H9 (cell line): ENCODE measurements around the gene COX6A1. TPM values are rescaled to one million over a fixed set of nuclear protein-coding genes. Genes with fewer than 3 reads are reported as not detected.

Experiments used
- DNase-seq: peaks from one replicate; pipeline ENCODE4 v3.0.0-alpha.2; 2017
- H2AFZ ChIP-seq: one replicate; pipeline ENCODE4 v1.6.1; 2013; ENCODE audit warnings: mild to moderate bottlenecking, low read length, control low read depth, moderate library complexity
- H2AK5ac ChIP-seq: 2 replicates; pipeline ENCODE4 v1.6.1; 2013; ENCODE audit warnings: low read length, control low read depth, mixed read lengths; ENCODE audit not compliant: insufficient read length
- H2BK120ac ChIP-seq: one replicate; pipeline ENCODE4 v1.6.1; 2013; ENCODE audit warnings: low read depth, mild to moderate bottlenecking, low read length, control low read depth, inconsistent platforms; ENCODE audit not compliant: poor library complexity, severe bottlenecking
- H2BK12ac ChIP-seq: 2 replicates; pipeline ENCODE4 v1.6.1; 2013; ENCODE audit warnings: low read length, control low read depth, mixed read lengths, low read depth; ENCODE audit not compliant: insufficient read length
- H2BK15ac ChIP-seq: 2 replicates; pipeline ENCODE4 v1.6.1; 2013; ENCODE audit warnings: low read depth, low read length, control low read depth
- H2BK20ac ChIP-seq: one replicate; pipeline ENCODE4 v1.6.1; 2013; ENCODE audit warnings: low read depth, mild to moderate bottlenecking, low read length, control low read depth, inconsistent platforms; ENCODE audit not compliant: poor library complexity, severe bottlenecking
- H2BK5ac ChIP-seq: 2 replicates; pipeline ENCODE4 v1.6.1; 2013; ENCODE audit warnings: low read length, control low read depth, mixed read lengths; ENCODE audit not compliant: insufficient read length
- H3K14ac ChIP-seq: 2 replicates; pipeline ENCODE4 v1.6.1; 2013; ENCODE audit warnings: low read length, control low read depth; ENCODE audit not compliant: insufficient read depth
- H3K18ac ChIP-seq: 2 replicates; pipeline ENCODE4 v1.6.1; 2013; ENCODE audit warnings: low read depth, mild to moderate bottlenecking, mixed read lengths, low read length, control low read depth; ENCODE audit not compliant: insufficient read length
- H3K23ac ChIP-seq: 2 replicates; pipeline ENCODE4 v1.6.1; 2013; ENCODE audit warnings: low read length, control low read depth, mixed read lengths, low read depth; ENCODE audit not compliant: insufficient read length
- H3K23me2 ChIP-seq: 2 replicates; pipeline ENCODE4 v1.6.1; 2013; ENCODE audit warnings: low read depth, mild to moderate bottlenecking, mixed read lengths, low read length, control low read depth; ENCODE audit not compliant: insufficient read length, poor library complexity, severe bottlenecking
- H3K27ac ChIP-seq: 2 replicates; pipeline ENCODE4 v1.5.1; 2013; ENCODE audit warnings: low read length, control low read depth, mixed read lengths, low read depth; ENCODE audit not compliant: insufficient read length
- H3K27me3 ChIP-seq: 2 replicates; pipeline ENCODE4 v1.6.1; 2013; ENCODE audit warnings: low read length, control low read depth, inconsistent platforms; ENCODE audit not compliant: insufficient read depth
- H3K4ac ChIP-seq: 2 replicates; pipeline ENCODE4 v1.6.1; 2013; ENCODE audit warnings: low read depth, mild to moderate bottlenecking, control low read depth, inconsistent platforms, low read length, moderate library complexity
- H3K4me1 ChIP-seq: 2 replicates; pipeline ENCODE4 v1.6.1; 2013; ENCODE audit warnings: low read length, control low read depth, inconsistent platforms; ENCODE audit not compliant: insufficient read depth
- H3K4me2 ChIP-seq: 2 replicates; pipeline ENCODE4 v1.6.1; 2013; ENCODE audit warnings: low read length, control low read depth, mixed read lengths; ENCODE audit not compliant: insufficient read length, insufficient read depth
- H3K56ac ChIP-seq: 2 replicates; pipeline ENCODE4 v1.6.1; 2013; ENCODE audit warnings: low read depth, mild to moderate bottlenecking, mixed read lengths, low read length, control low read depth; ENCODE audit not compliant: insufficient read length
- H3K79me1 ChIP-seq: 2 replicates; pipeline ENCODE4 v1.6.1; 2013; ENCODE audit warnings: low read depth, mild to moderate bottlenecking, moderate library complexity, low read length, control low read depth, inconsistent platforms; ENCODE audit not compliant: insufficient read depth, poor library complexity, severe bottlenecking
- H3K79me2 ChIP-seq: 2 replicates; pipeline ENCODE4 v1.6.1; 2013; ENCODE audit warnings: low read length, control low read depth, inconsistent platforms; ENCODE audit not compliant: insufficient read depth
- H3K9ac ChIP-seq: 2 replicates; pipeline ENCODE4 v1.6.1; 2013; ENCODE audit warnings: low read length, control low read depth, mixed read lengths; ENCODE audit not compliant: insufficient read length; ENCODE audit errors: extremely low read depth
- H3K9me3 ChIP-seq: one replicate; pipeline ENCODE4 v1.6.1; 2013; ENCODE audit warnings: low read depth, low read length, inconsistent platforms; ENCODE audit not compliant: control insufficient read depth
- H3T11ph ChIP-seq: one replicate; pipeline ENCODE4 v1.6.1; 2013; ENCODE audit warnings: mild to moderate bottlenecking, low read length, control low read depth, inconsistent platforms
- H4K20me1 ChIP-seq: one replicate; pipeline ENCODE4 v1.6.1; 2013; ENCODE audit not compliant: control insufficient read depth, insufficient read length, insufficient read depth
- H4K5ac ChIP-seq: 2 replicates; pipeline ENCODE4 v1.6.1; 2013; ENCODE audit warnings: low read depth, mild to moderate bottlenecking, mixed read lengths, low read length, control low read depth; ENCODE audit not compliant: insufficient read length
- H4K8ac ChIP-seq: replicated peaks from 2 replicates; pipeline ENCODE4 v1.6.1; 2013; ENCODE audit warnings: low read length, control low read depth, mixed read lengths, low read depth; ENCODE audit not compliant: insufficient read length
- H4K91ac ChIP-seq: 2 replicates; pipeline ENCODE4 v1.6.1; 2013; ENCODE audit warnings: low read depth, mild to moderate bottlenecking, moderate library complexity, mixed read lengths, low read length, control low read depth; ENCODE audit not compliant: insufficient read length
- H3K27ac Mint-ChIP-seq, 3 experiments: 2 replicates in 2 of 3; 3 replicates in 1 of 3; pipeline ENCODE4 v1.8.0; 2020 to 2021; ENCODE audit warnings: mixed read lengths in 3 of 3, mild to moderate bottlenecking in 1 of 3, moderate library complexity in 1 of 3
- H3K27me3 Mint-ChIP-seq: 2 replicates; pipeline ENCODE4 v1.8.0; 2021; ENCODE audit warnings: low read depth, mild to moderate bottlenecking, moderate library complexity, mixed read lengths
- H3K36me3 Mint-ChIP-seq, 3 experiments: 2 replicates in 2 of 3; 3 replicates in 1 of 3; pipeline ENCODE4 v1.8.0; 2020 to 2021; ENCODE audit warnings: low read depth in 3 of 3, mixed read lengths in 3 of 3; ENCODE audit not compliant: insufficient read depth in 1 of 3
- H3K4me1 Mint-ChIP-seq, 2 experiments: 2 replicates each; pipeline ENCODE4 v1.8.0; 2020; ENCODE audit warnings: mixed read lengths in 2 of 2
- H3K4me3 Mint-ChIP-seq, 2 experiments: 2 replicates in 1 of 2; 3 replicates in 1 of 2; pipeline ENCODE4 v1.8.0; 2020 to 2021; ENCODE audit warnings: mild to moderate bottlenecking in 2 of 2, mixed read lengths in 2 of 2, moderate library complexity in 1 of 2
- H3K9me3 Mint-ChIP-seq, 2 experiments: 2 replicates in 1 of 2; 3 replicates in 1 of 2; pipeline ENCODE4 v1.8.0; 2020; ENCODE audit warnings: mild to moderate bottlenecking in 2 of 2, mixed read lengths in 2 of 2, moderate library complexity in 1 of 2
- CTCF ChIP-seq: fragments of 200-600 bp; sonication (generic); conservative IDR thresholded peaks from 3 replicates; pipeline ENCODE4 v1.8.0; 2021; ENCODE audit warnings: antibody characterized with exemption, mild to moderate bottlenecking
- WGBS: extraction: QIAGEN DNeasy Blood & Tissue Kit; methylation state at CpG from one replicate; pipeline ENCODE4 v1.1.7; 2013; ENCODE audit warnings: missing lambda C conversion rate, low lambda C conversion rate, mixed read lengths; ENCODE audit not compliant: insufficient read length; ENCODE audit errors: extremely low coverage; 5-methylcytosine and 5-hydroxymethylcytosine counted together
- total RNA-seq: library from RNA; stranded (reverse); gene quantifications from 2 replicates; pipeline ENCODE4 v1.2.1, GENCODE V29; 2021

Gene COX6A1
- total RNA-seq, 1 experiment from 2014 or later, result 415 TPM

- Histone ChIP-seq H2AK5ac (no peak overlapping the region), H3K9me3 (no peaks in the 10 kb centered on the region), H4K5ac (no peak overlapping the region), H3K4ac (no peak overlapping the region), H3K23ac (no peak overlapping the region), H3K9ac (no peak overlapping the region), H3K79me1 (no peaks in the 10 kb centered on the region), H3K18ac (no peak overlapping the region), H2BK15ac (no peak overlapping the region), H3K56ac (no peak overlapping the region), H4K20me1 (no peaks in the 10 kb centered on the region), H2BK12ac (no peak overlapping the region), H3K79me2 (no peaks in the 10 kb centered on the region), H2BK5ac (no peak overlapping the region), H3K4me1 (no peaks in the 10 kb centered on the region), H3T11ph (no peak overlapping the region), H4K8ac (no peak overlapping the region), H3K27ac (no peak overlapping the region), H3K14ac (no peak overlapping the region), H3K4me2 (no peak overlapping the region), H4K91ac (no peak overlapping the region), H2BK120ac (no peak overlapping the region), H2AFZ (no peak overlapping the region), H3K27me3 (no peaks in the 10 kb centered on the region), H3K23me2 (no peaks in the 10 kb centered on the region), H2BK20ac (no peak overlapping the region)
- Mint-ChIP-seq H3K27ac (peak overlapping the region in 1 of 3 experiments; percentile 69; a peak in 1 of 7 replicates), H3K9me3 (no peaks in the 10 kb centered on the region; a peak in 1 of 5 replicates), H3K4me1 (peaks cover 24 to 26% of the 10 kb centered on the region in 2 experiments), H3K4me3 (no peak overlapping the region), H3K27me3 (peaks cover under 1% of the 10 kb centered on the region; the same call in 1 of the 2 replicates), H3K36me3 (no peaks in the 10 kb centered on the region)
- no CpG with 5 or more reads among the region's 7 CpGs for WGBS
- no peak for TF ChIP-seq CTCF
- no peak for DNase-seq
Measured at GRCh38 chr12:120412421-120412820, 25.5 kb upstream of the COX6A1 start.
